ENCODE data around the gene RBFA. TPM values are rescaled to one million over a fixed set of nuclear protein-coding genes. Genes with fewer than 3 reads are reported as not detected.
"Not testable (repeated sequence)": the region's sequence is repeated elsewhere in the genome, so short reads cannot be mapped to it uniquely, and the experiment has no call there.

Gene RBFA
- total and polyA plus RNA-seq, 2 experiments from 2014 or later, result 33.8 to 43.3 TPM

DNA sequence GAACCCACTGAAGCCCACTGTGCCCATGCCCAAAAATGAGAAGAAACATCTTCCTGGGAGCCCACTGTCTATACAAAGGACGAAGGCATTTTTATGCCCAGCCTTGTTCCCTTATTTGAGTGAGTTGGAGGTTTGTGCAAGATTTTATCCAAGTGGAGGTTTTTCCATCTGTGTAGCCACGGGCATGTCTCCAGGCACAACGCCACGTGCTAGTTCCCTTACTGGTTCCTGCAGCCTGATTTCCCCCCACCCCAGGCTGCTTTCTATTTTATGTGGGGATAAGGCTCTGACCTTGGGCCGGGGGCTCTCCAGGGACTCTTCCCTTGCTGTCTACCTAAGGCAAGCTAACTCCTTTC, 23.7 kb upstream of the RBFA start (continued):
- TF ChIP-seq, protein P1, sequence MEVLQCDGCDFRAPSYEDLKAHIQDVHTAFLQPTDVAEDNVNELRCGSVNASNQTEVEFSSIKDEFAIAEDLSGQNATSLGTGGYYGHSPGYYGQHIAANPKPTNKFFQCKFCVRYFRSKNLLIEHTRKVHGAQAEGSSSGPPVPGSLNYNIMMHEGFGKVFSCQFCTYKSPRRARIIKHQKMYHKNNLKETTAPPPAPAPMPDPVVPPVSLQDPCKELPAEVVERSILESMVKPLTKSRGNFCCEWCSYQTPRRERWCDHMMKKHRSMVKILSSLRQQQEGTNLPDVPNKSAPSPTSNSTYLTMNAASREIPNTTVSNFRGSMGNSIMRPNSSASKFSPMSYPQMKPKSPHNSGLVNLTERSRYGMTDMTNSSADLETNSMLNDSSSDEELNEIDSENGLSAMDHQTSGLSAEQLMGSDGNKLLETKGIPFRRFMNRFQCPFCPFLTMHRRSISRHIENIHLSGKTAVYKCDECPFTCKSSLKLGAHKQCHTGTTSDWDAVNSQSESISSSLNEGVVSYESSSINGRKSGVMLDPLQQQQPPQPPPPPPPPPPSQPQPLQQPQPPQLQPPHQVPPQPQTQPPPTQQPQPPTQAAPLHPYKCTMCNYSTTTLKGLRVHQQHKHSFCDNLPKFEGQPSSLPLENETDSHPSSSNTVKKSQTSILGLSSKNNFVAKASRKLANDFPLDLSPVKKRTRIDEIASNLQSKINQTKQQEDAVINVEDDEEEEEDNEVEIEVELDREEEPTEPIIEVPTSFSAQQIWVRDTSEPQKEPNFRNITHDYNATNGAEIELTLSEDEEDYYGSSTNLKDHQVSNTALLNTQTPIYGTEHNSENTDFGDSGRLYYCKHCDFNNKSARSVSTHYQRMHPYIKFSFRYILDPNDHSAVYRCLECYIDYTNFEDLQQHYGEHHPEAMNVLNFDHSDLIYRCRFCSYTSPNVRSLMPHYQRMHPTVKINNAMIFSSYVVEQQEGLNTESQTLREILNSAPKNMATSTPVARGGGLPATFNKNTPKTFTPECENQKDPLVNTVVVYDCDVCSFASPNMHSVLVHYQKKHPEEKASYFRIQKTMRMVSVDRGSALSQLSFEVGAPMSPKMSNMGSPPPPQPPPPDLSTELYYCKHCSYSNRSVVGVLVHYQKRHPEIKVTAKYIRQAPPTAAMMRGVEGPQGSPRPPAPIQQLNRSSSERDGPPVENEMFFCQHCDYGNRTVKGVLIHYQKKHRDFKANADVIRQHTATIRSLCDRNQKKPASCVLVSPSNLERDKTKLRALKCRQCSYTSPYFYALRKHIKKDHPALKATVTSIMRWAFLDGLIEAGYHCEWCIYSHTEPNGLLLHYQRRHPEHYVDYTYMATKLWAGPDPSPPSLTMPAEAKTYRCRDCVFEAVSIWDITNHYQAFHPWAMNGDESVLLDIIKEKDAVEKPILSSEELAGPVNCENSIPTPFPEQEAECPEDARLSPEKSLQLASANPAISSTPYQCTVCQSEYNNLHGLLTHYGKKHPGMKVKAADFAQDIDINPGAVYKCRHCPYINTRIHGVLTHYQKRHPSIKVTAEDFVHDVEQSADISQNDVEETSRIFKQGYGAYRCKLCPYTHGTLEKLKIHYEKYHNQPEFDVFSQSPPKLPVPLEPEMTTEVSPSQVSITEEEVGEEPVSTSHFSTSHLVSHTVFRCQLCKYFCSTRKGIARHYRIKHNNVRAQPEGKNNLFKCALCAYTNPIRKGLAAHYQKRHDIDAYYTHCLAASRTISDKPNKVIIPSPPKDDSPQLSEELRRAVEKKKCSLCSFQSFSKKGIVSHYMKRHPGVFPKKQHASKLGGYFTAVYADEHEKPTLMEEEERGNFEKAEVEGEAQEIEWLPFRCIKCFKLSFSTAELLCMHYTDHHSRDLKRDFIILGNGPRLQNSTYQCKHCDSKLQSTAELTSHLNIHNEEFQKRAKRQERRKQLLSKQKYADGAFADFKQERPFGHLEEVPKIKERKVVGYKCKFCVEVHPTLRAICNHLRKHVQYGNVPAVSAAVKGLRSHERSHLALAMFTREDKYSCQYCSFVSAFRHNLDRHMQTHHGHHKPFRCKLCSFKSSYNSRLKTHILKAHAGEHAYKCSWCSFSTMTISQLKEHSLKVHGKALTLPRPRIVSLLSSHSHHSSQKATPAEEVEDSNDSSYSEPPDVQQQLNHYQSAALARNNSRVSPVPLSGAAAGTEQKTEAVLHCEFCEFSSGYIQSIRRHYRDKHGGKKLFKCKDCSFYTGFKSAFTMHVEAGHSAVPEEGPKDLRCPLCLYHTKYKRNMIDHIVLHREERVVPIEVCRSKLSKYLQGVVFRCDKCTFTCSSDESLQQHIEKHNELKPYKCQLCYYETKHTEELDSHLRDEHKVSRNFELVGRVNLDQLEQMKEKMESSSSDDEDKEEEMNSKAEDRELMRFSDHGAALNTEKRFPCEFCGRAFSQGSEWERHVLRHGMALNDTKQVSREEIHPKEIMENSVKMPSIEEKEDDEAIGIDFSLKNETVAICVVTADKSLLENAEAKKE (CRISPR knock-in tag; IDR thresholded peaks at IDR 0.05), result no peak
- TF ChIP-seq ZNF114 (CRISPR knock-in tag; IDR thresholded peaks at IDR 0.05), result no peak

DNA sequence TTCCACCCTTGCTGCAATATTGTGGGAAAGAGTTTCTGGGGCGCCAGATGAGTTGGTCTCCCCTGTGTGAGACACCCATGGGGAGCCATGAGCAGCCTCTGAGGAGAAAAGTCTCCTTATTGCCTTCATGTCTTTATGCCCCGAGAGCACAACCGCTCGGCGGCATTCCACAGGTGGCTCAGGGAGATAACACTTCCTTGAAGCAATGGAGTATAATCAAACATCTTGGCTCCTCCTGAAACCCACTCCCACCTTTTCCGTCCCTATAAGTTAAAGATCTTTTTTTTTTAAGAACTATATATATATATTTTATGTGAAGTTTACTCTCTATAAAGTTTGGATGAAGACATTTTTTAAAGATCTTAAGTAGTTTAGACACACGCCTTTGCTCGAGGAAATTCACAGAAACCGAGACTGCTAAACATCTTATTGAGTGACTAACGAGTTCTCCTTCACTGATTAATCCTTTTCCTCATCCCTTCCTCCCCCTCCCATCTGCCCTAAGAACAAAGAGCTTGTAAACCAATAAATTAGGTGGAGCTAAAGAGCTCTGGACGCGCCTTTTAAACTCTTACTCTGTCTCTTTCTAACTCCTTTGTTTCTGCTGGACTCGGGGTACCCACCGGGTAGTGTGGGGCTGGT, 22.6 kb upstream of the RBFA start:
- not testable (repeated sequence) for H3K4me3 Mint-ChIP-seq; H3K27me3 ChIP-seq (ENCODE audit: insufficient read depth); H3K27ac ChIP-seq (ENCODE audit: low read depth); H3K4me3 ChIP-seq; H3K27ac Mint-ChIP-seq; H3K4me2 ChIP-seq; H3K4me1 ChIP-seq (ENCODE audit: insufficient read depth); DNase-seq (ENCODE audit: low spot score); H3K4me1 Mint-ChIP-seq; H3K27me3 Mint-ChIP-seq (ENCODE audit: insufficient read depth, low read depth, poor library complexity); H3K36me3 ChIP-seq (ENCODE audit: insufficient read depth); H4K20me1 ChIP-seq (replicated peaks; ENCODE audit: insufficient read depth); H3K79me2 ChIP-seq (replicated peaks; ENCODE audit: insufficient read depth); H3K9me2 ChIP-seq (ENCODE audit: insufficient read depth); H3F3A ChIP-seq (replicated peaks; ENCODE audit: low read depth); H2AFZ ChIP-seq; ATAC-seq
- H3K9me3 Mint-ChIP-seq, result peaks cover 70% of the 10 kb centered on the region
- H3K36me3 Mint-ChIP-seq (ENCODE audit: low read depth), result peaks cover 38% of the 10 kb centered on the region

DNA sequence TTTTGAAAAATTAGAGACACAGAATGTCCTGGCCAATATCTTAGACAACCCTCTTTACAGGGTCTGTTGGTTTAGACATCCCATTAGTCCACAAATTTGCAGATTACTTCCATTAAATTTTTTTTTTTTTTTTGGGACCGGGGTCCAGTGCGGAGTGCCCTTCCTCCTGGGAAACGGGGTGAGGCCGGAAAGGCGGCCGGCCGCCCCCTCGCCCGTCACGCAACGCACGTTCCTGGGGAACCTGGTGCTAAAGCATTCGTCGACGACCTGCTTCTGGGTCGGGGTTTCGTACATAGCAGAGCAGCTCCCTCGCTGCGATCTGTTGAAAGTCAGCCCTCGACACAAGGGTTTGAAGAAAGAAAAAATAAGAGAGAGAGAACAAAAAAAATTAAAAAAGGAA, 21.5 kb upstream of the RBFA start:
- Mint-ChIP-seq H3K4me3 (no peak overlapping the region), H3K9me3 (peaks cover 59% of the 10 kb centered on the region), H3K4me1 (no peaks in the 10 kb centered on the region), H3K27ac (no peak overlapping the region), H3K27me3 (ENCODE audit: insufficient read depth, low read depth, poor library complexity) (peaks cover 1% of the 10 kb centered on the region), H3K36me3 (ENCODE audit: low read depth) (peaks cover 27% of the 10 kb centered on the region)
- 0 out of 2 replicates have a peak, but pooled peaks cover 4% of the 10 kb centered on the region for H3K9me2 ChIP-seq (ENCODE audit: insufficient read depth)
- ATAC-seq (no peak), DNase-seq (ENCODE audit: low spot score) (no peak)
- H3K4me1 ChIP-seq (ENCODE audit: insufficient read depth), result no peaks in the 10 kb centered on the region; the same call in 1 of the 2 replicates
- H3F3A ChIP-seq (replicated peaks; ENCODE audit: low read depth), result no peaks in the 10 kb centered on the region
- H4K20me1 ChIP-seq (replicated peaks; ENCODE audit: insufficient read depth), result no peaks in the 10 kb centered on the region
- no peaks in the 10 kb centered on the region for H3K79me2 ChIP-seq (replicated peaks; ENCODE audit: insufficient read depth)
- no peak overlapping the region for H3K4me2 ChIP-seq
- no peaks in the 10 kb centered on the region for H3K27me3 ChIP-seq (ENCODE audit: insufficient read depth)
- no peak overlapping the region for H3K4me3 ChIP-seq
- no peak overlapping the region for H2AFZ ChIP-seq
- no peaks in the 10 kb centered on the region for H3K36me3 ChIP-seq (ENCODE audit: insufficient read depth)
- H3K27ac ChIP-seq (ENCODE audit: low read depth), result no peak overlapping the region
- TF ChIP-seq CREB1 (CRISPR knock-in tag; IDR thresholded peaks at IDR 0.05; ENCODE audit: low read depth) (no peak), EZH2 (IDR thresholded peaks at IDR 0.05; ENCODE audit: low read depth, unreplicated experiment) (no peak), JUNB (IDR thresholded peaks at IDR 0.05; ENCODE audit: unreplicated experiment) (no peak), ZNF114 (CRISPR knock-in tag; IDR thresholded peaks at IDR 0.05) (no peak)
